ENCODE data around the gene DKK3. TPM values are rescaled to one million over a fixed set of nuclear protein-coding genes. Genes with fewer than 3 reads are reported as not detected.

Gene DKK3
- total RNA-seq, 4 donors from 2014 or later = 94.3 to 191 (median 127) TPM

- WGBS = 79% methylated on average over 2 of the region's 2 CpGs
- intact Hi-C loops (cut with DNase I) = no loop called here
Measured at GRCh38 chr11:12016246-12016645, 7.8 kb upstream of the DKK3 start.

GRCh38 chr11:12015486-12015885 lies 7.1 kb upstream of the DKK3 start:
- intact Hi-C loops (cut with DNase I) = no loop called here
- Histone ChIP-seq H3K9me3 (no peaks in the 10 kb centered on the region), H3K27ac (replicated peaks in 1 of 4) (no peak overlapping the region), H3K4me3 (no peak overlapping the region), H3K4me1 (peaks cover 19 to 37% (median 33%) of the 10 kb centered on the region in 4 donors), H3K36me3 (no peaks in the 10 kb centered on the region), H3K27me3 (no peaks in the 10 kb centered on the region)
- no peak for TF ChIP-seq POLR2AphosphoS5 (IDR thresholded peaks at IDR 0.05)
- no peak for TF ChIP-seq EP300 (IDR thresholded peaks at IDR 0.05)
- TF ChIP-seq CTCF (IDR thresholded peaks at IDR 0.05) = no peak
- TF ChIP-seq POLR2A (IDR thresholded peaks at IDR 0.05; ENCODE audit: low read depth) = no peak
- DNase-seq (ENCODE audit: extremely low spot score) = no peak

More at GRCh38 chr11:12016246-12016645, 7.8 kb upstream of the DKK3 start:
- H3K4me3 ChIP-seq = no peak overlapping the region
- peaks cover 19 to 43% (median 34%) of the 10 kb centered on the region in 4 donors for H3K4me1 ChIP-seq
- no peaks in the 10 kb centered on the region for H3K36me3 ChIP-seq
- TF ChIP-seq EP300 (IDR thresholded peaks at IDR 0.05) (no peak), POLR2AphosphoS5 (IDR thresholded peaks at IDR 0.05) (no peak), CTCF (IDR thresholded peaks at IDR 0.05) (no peak), POLR2A (IDR thresholded peaks at IDR 0.05; ENCODE audit: low read depth) (no peak)
- no peaks in the 10 kb centered on the region for H3K9me3 ChIP-seq
- DNase-seq (ENCODE audit: extremely low spot score) = no peak
- peak overlapping the region in 1 of 4 donors; percentile 67 for H3K27ac ChIP-seq (replicated peaks in 1 of 4)
- no peaks in the 10 kb centered on the region for H3K27me3 ChIP-seq

- Histone ChIP-seq H3K9me3 (no peaks in the 10 kb centered on the region), H3K27ac (replicated peaks in 1 of 4) (no peak overlapping the region), H3K36me3 (no peaks in the 10 kb centered on the region), H3K4me1 (peaks cover 23 to 29% (median 29%) of the 10 kb centered on the region in 4 donors), H3K27me3 (peaks cover 0 to 7% (median 3%) of the 10 kb centered on the region in 4 donors), H3K4me3 (no peak overlapping the region)
- no peak for DNase-seq (ENCODE audit: extremely low spot score)
- no peak for TF ChIP-seq POLR2AphosphoS5 (IDR thresholded peaks at IDR 0.05)
- no peak for TF ChIP-seq CTCF (IDR thresholded peaks at IDR 0.05)
- no peak for TF ChIP-seq EP300 (IDR thresholded peaks at IDR 0.05)
- TF ChIP-seq POLR2A (IDR thresholded peaks at IDR 0.05; ENCODE audit: low read depth) = no peak
- WGBS = 94% methylated on average over 3 of the region's 3 CpGs
- intact Hi-C loops (cut with DNase I) = no loop called here
Measured at GRCh38 chr11:12013781-12014180, 5.4 kb upstream of the DKK3 start.

GRCh38 chr11:12009617-12010321 lies 1.3 kb upstream of the DKK3 start:
- WGBS = 76% methylated on average over 15 of the region's 15 CpGs
- H3K4me3 ChIP-seq = peak overlapping the region; percentile 60 to 86 (median 66)
- H3K27me3 ChIP-seq = peaks cover 0 to 29% (median 8%) of the 10 kb centered on the region in 4 donors
- TF ChIP-seq EP300 (IDR thresholded peaks at IDR 0.05) = no peak
- no peak for DNase-seq (ENCODE audit: extremely low spot score)
- no peaks in the 10 kb centered on the region for H3K9me3 ChIP-seq
- peaks cover 34 to 40% (median 36%) of the 10 kb centered on the region in 4 donors for H3K4me1 ChIP-seq
- peak overlapping the region in 1 of 4 donors; percentile 17 for H3K27ac ChIP-seq (replicated peaks in 1 of 4)
- no peaks in the 10 kb centered on the region for H3K36me3 ChIP-seq
- intact Hi-C loops (cut with DNase I) = no loop called here

- Histone ChIP-seq H3K36me3 (no peaks in the 10 kb centered on the region), H3K9me3 (no peaks in the 10 kb centered on the region), H3K27me3 (peaks cover 0 to 29% (median 8%) of the 10 kb centered on the region in 4 donors), H3K4me1 (peaks cover 38 to 41% (median 40%) of the 10 kb centered on the region in 4 donors), H3K27ac (replicated peaks in 1 of 4) (peak overlapping the region; percentile 60 to 74 (median 70)), H3K4me3 (peak overlapping the region; percentile 60 to 86 (median 66))
- intact Hi-C loops (cut with DNase I) = no loop called here
- DNase-seq (ENCODE audit: extremely low spot score) = no peak
- WGBS = no CpG with 5 or more reads among the region's 76 CpGs
- TF ChIP-seq POLR2AphosphoS5 (IDR thresholded peaks at IDR 0.05) = peak in 1 of 2 donors; percentile 56
- TF ChIP-seq CTCF (IDR thresholded peaks at IDR 0.05) = no peak
Measured at GRCh38 chr11:12008790-12009616, 577 bp upstream of the DKK3 start.
